Suppressor macrophage (primary cell): ENCODE data around the gene ABCB11.
"Not testable (repeated sequence)": the region's sequence is repeated elsewhere in the genome, so short reads cannot be mapped to it uniquely, and the experiment has no call there.

ENCODE experiments used
- DNase-seq, 4 experiments: peaks; one replicate each; pipeline ENCODE4 v3.0.0-alpha.2; 2020 to 2022

The ABCB11 gene

DNA sequence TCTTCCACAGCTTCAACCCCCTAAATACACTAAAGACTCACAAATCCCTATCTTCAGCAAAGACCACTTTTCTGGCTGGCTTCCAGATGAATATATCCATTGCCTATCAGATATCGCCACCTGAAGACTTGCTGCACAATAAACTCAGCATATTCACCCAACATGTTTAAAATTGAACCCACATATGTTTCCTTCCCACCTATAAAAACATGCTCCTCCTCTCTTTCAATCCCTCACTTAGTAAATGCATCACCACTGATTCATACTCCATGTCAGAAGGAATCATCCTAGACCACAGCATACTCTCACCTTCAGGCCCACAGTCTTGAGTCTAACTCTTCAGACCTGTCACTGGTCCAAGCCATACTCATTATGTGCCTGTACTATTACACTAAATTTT, 146.1 kb downstream of the ABCB11 start:
- no peak for DNase-seq

DNA sequence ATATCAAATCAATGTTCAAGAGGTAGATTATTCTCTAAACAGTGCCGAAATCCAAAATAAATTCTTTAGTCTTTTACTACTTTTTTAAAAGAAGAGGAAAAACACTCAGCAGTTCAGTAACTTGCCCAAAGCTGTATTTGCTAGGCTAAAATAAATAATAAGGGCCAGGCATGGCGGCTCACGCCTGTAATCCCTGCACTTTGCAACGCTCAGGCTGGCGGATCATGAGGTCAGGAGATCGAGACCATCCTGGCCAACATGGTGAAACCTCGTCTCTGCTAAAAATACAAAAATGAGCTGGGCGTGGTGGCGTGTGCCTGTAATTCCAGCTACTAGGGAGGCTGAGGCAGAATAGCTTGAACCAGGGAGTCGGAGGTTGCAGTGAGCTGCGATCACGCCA, 149.0 kb downstream of the ABCB11 start:
- not testable (repeated sequence) for DNase-seq

DNA sequence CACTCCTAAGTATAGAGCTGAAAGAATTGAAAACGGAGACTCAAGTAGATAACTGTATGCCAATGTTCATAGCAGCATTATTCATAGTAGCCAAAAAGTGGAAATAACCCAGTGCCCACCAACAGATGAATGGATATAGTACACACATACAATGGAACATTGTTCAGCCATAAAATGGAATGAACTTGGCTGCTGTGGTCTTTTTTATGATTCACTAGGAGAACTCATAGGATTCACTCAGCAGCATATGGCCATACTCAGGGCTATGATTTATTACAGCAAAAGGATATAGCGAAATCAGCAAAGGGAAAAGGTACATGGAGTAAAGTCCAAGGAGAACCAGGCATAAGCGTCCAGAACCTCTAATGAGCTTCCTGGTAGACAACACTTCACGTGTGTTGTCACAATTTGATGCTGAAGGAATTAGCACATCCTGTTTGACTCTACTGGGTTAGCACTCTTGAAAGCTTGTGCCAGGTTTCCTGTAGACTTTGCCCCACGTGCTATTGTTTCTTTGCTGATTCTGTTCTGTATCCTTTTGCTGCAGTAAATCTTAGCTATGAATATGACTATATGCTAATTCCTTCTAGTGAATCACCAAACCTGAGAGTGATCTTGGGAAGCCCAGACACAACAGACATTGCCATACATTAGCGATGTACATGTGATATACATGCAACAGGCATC, 156.6 kb downstream of the ABCB11 start:
- no peak for DNase-seq

DNA sequence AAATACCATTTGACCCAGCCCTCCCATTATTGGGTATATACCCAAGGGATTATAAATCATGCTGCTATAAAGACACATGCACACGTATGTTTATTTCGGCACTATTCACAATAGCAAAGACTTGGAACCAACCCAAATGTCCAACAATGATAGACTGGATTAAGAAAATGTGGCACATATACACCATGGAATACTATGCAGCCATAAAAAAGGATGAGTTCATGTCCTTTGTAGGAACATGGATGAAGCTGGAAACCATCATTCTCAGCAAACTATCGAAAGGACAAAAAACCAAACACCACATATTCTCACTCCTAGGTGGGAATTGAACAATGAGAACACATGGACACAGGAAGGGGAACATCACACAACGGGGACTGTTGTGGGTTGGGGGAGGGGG, 160.3 kb downstream of the ABCB11 start:
- DNase-seq = not testable (repeated sequence)
